ENCODE data around the gene PODN. TPM values are rescaled to one million over a fixed set of nuclear protein-coding genes. Genes with fewer than 3 reads are reported as not detected.

PODN gene
- total RNA-seq, 1 experiment from 2014 or later = not detected

DNA sequence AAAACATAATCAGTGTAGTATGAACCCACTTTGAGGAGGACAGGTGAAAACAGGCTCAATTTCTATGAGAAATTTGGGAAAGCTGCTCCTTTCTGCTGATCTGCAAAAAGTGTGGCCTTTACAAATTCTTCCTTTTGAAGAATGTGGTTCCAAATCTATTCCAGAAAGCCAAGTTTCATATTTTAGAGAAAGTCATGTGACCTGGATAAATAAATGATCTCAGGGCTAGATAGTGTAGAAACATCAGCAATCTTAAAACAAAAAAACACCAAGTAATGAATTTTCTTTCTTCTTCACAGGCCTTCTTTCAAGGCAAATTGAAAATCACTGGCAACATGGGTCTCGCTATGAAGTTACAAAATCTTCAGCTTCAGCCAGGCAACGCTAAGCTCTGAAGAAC, 11.7 kb upstream of the PODN start:
- no peak for DNase-seq (ENCODE audit: low read depth)

DNA sequence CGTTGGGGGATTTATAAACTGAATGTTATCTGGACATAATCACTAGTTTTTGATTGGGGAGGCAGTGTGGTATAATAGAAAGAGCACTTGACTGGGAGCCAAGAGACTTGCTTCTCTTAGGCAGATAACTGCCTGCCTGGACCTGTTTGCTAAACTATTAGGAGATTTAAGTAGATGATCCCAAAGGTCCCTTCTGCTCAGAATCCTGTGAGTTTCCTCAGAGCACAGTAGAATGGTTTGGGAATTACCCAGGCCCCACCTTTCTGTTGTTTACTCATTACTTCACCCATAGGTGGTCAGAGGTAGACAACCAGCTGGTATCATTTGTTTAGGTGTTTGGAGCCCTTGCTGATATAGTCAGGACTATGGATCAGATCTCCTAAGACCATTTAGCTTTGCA, 10.3 kb upstream of the PODN start:
- no peak for DNase-seq (ENCODE audit: low read depth)

DNA sequence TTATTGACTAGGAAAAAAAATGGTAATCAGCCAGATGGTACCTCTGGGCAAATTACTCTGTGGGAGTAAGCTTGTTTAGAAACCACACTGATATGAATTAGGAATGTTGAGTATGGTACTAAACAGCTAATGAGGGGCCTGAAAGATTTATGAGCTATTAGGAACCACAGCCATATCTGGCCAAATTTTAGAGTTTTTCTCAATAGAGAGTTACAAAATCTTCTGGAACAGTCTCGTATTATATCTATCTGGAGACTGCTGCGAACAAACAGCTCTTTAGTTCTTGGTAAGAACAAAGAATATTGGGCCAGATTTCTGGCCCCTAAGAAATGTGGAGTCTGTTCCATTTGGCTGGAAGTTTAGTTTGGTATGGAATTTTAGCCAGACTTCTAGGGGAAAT, 4.9 kb upstream of the PODN start:
- no peak for DNase-seq (ENCODE audit: low read depth)

DNA sequence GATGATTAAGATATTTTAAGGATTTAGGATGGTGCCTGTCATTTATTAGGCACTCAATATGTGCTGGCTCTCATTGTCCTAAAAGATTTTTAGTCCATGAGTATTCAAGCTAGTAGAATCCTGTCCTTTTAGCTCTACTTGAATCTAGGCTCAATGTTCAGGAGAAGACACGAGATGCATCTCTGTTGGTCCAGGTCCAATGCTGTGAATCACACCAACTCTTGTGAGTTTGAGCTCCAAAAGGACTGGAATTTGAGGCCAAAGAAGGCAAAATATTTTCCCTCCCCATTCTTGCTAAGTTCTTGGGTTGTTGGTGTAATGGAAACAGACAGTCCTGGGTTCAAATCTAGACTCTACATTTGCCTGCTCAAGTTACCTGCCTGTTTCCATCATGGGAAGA, 1.4 kb upstream of the PODN start:
- DNase-seq (ENCODE audit: low read depth) = no peak

DNA sequence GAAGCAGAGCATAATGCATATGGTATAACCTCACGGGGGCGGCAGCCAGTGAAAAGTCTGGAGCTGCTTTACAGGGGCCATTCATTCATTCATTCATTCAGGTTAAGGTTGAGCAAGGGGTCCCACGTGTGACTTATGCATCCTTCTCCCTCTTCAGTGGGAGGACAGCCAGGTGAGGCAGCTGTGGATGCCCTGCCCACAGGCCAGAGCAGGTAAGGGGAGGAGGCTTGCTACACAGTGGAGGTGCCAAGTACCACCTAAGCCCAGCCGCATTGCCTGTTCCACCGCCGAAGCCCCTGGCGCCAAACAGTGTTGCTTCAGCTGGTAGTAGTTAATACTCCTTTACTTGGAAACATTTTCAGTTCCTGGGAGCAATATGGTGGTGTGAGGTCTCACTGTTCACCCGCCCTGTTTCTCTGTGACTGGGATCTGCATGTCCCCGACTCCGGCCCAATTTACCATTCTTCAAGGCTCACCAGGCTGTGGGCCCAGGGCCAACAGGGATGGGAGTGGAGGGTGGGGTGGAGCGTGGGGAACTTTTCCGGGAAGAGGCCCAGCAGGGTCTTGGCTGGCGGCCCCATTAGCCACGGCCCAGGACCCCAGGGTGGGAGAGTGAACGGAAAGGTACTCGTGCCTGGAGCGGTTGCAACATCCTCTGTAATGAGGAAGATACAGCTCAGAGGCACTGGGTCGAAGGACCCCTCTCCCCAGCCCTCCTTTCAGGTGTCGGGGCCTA, 722 bp upstream of the PODN start:
- DNase-seq (ENCODE audit: low read depth) = no peak

DNA sequence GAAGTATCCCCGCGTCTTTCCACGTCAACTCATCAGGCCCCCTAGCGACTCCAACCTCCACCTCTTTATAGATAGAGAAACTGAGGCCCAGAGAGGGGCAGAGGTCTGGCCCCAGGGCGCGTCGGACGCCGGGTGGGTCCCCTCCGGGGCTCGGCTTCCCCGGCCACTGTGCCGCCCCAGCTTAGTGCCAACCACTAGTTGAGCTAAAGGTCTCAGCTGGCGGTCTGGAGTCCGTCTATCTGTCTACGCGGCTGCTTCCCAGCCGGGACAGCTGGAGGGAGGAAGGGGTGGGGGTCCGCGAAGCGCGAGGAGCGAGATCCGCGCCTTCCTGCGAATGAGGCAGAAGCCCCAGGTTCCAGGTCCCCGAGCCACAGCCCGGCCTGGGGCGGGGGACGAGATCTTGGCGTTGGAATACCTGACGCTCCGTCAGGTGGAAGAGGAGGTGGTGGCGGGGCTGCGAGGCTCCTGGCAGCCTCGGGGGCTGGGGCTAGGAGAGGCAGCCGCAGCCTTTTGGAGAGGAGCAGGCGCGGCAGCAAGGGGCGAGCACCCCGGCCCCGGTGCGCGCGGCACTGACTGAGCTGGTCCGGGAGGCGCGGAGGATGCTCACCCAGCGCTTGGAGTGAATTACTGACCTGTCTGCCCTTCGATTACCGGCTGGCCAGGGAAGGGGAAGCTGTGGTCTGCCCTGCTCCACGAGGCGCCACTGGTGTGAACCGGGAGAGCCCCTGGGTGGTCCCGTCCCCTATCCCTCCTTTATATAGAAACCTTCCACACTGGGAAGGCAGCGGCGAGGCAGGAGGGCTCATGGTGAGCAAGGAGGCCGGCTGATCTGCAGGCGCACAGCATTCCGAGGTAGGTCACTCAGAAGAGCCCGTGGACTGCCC, 937 bp downstream of the PODN start:
- DNase-seq (ENCODE audit: low read depth) = no peak

DNA sequence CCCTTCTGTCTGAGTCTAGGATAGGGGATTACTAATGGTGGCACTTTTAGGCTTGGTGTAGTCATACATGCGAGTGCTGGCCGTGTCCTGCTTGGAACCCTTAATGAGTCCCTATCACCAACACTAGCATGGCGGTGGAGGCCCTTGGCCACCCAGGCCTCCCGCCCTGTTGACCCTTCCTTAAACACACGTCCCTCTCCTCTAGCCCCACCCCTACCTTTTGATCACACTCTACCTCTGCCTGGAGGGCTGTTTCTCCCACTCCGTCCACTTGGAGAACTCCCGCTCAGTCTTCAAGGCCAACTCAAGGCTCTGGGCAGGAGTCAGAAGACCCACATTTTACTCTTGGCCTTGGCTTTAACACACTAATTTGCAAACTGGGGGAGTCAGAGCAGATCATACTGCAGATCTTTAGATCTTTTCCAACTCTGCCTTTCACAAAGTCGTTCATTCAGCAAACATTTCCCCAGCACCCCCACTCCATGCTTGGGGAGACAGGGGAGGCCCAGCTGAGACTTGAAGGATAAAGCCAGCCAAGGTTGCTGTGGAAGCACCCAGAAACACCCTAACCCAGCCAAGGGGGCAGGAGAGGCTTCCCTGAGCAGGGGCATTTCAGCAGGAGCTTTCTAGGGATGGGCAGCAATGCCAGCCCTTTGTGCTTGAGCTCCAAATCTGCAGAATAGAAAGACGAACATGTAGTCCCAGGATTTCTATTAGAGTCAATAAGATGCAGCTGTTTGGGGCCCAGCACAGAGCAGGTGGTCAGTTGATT, 1.9 kb downstream of the PODN start:
- no peak for DNase-seq (ENCODE audit: low read depth)

DNA sequence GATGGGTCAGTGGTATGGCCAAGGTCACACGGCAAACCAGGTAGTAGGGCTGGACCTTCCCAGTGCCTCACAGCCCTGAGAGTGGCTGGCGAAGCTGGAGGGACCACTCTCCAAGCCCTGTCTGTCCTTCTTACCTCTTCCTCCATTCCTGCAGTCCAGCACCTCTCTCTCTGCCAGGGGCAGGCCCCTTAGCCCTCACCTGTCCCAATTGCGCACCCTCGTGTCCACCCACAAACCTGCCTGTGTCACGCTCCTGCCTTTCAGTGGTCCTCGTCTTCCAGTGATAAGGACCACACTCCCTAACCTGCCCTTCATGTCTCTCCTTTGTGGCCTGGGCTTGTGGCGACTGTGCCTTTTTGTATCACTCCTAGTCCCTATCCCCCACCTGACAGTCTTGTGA, 3.4 kb downstream of the PODN start:
- no peak for DNase-seq (ENCODE audit: low read depth)

DNA sequence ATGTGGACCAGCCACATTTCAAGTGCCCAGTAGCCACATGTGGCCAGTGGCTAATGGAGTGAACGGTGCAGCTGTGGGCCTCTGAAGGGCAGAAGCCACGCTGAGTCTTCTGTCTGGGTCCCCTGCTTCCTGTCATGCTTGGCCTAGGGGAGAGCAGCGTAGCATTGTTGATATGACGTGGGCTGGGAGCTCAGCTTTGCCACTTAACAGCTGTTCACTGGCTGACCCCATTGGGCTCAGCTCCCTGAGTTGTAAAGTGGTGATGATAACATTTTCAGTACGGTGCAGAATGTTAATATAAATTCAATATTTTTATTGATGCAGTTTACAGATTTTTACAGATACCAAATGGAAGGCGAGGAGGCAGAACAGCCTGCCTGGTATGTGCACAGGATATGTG, 4.5 kb downstream of the PODN start:
- no peak for DNase-seq (ENCODE audit: low read depth)

DNA sequence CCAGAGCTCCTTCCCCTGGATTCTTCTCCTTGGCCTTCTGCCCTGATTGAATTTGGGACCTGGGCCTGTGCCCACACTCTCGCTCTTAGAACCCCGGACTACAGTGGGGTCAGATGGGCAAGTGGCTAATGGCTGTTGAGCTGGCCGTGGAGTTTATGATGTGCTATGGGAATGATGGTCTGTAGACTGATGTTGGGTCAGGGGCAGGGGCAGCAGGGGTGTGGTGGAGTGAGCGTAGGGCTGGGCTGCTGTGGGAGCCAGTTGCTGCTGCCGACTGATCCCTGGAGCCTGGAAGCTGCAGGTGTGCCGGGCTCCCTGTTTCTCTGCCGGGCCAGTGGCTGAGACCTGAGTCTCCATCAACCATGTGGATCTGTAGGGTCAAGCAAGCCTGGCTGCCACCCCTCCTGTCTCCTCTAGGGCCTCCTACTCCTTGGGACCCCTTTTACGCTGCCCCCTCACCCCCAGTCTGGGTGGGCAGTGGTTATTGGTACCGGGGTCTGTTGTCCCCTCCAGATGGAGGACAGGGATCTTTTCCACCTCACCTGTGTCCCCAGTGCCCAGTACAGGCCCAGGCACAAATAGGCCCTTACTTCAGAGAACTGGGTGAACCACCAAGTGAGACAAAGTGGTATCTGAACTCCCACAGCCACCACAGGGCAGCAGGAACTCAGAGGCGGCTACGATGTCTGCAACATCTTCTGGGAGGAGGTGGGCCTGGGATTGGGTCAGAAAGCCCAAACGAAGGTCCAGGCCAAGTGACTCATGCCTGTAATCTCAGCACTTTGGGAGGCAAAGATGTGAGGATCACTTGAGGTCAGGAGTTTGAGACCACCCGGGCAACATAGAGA, 5.1 kb downstream of the PODN start:
- no peak for DNase-seq (ENCODE audit: low read depth)

DNA sequence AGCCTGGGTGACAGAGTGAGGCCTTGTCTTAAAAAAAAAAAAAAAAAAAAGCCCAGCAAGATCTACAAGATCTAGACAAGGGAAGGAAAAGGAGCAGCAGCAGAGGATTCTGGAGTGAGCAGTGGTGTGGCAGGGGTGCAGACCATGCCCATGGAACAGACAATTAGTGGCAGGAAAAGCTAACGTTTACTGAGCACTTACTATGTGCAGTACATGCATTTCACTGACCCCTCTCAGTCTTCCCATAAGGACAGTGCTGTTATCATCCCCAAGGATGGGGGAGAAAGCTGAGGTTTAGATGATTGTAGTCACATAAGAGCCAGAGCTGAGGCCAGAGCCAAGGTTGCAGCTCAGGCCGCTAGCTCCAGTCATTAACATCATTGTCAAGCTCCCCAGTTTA, 5.9 kb downstream of the PODN start:
- no peak for DNase-seq (ENCODE audit: low read depth)

DNA sequence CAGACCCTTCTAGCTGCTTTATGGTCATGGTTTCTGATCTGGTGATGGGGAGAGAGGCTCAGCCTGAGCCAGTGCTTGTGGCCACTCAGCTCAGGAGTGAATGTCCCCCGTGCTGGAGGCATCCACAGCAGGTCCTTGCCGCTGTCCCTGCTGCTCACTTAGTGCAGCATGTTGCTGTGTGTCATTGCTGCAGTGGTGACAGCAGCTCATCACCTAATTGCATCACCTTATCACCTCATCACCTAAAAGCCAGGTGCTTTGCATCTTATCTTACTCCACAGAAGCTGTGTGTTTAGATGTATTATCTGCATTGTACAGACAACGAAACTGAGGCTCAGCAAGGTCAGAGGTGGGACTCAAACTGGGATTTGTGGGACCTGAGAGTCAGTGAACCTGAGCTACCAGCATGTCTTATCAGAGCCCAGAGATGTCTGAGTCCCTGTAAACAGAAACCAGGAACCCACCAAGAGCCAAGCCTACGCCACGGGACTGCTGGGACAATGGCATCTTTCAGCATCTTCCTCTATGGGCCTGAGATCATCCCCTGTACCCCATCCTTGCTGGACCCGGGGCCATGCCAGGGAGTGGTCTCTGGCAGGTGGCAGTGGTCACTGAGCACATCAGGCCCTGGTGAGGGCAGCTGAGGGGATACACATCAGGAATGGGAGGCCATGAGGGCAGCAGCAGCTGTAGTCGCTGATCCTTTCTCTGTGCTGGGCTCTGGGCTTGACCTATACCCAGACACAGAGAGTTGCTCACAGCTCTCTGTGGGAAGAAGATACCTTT, 6.5 kb downstream of the PODN start:
- no peak for DNase-seq (ENCODE audit: low read depth)

DNA sequence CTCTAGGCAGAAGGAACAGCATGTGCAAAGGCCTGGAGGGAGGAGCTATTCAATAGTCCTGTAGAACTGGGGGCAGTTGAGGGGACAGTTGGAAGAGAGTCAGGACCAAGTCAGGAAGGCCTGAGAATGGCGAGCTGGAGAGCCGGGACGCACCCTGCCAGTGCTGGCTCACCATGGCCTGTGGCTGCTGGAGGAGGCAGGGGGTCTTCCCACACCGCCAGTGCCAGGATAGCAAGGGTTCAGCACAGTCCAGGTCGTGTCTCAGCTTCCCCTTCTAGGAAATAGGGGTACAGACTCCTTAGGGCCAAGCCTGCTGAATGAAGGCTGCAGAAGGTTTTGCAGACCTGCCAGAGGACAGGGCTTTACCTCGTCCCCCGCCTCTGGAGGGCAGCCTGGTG, 7.3 kb downstream of the PODN start:
- no peak for DNase-seq (ENCODE audit: low read depth)

DNA sequence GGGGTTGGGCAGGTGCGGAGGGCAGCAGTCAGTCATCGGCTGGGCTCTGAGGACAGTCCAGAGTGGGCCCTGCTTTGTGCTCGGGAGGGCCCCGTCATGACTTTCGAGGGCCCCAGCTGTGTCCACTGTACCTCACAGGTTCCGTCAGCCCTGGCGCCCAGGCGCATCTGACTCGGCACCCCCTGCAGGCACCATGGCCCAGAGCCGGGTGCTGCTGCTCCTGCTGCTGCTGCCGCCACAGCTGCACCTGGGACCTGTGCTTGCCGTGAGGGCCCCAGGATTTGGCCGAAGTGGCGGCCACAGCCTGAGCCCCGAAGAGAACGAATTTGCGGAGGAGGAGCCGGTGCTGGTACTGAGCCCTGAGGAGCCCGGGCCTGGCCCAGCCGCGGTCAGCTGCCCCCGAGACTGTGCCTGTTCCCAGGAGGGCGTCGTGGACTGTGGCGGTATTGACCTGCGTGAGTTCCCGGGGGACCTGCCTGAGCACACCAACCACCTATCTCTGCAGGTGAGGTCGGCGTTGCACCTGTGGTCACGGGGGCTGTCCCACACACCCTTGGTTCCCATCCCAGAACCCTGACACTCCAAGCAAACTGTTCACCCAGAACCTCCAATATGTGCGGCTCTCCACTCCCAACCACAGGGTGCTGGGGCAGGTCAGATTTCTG, 7.8 kb downstream of the PODN start:
- DNase-seq (ENCODE audit: low read depth) = no peak

DNA sequence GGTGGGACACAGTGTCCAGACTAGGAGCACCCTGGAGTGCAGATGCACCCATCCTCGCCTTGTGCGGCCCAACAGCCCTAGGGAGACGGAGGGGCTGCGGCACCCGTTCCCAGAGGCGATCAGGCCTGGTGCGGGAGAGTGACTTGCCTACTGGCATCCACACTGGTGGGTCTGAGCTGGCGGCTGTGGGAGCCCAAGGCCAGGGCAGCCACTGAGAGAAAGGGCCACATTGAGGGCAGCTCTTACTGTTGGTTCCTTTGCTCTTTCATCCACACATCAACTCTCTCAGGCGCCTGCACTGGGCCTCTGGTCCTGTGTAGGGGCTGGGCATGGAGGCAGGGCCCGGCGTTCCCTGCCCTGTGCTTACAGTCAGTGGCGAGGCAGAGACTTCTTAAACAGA, 8.6 kb downstream of the PODN start:
- no peak for DNase-seq (ENCODE audit: low read depth)

DNA sequence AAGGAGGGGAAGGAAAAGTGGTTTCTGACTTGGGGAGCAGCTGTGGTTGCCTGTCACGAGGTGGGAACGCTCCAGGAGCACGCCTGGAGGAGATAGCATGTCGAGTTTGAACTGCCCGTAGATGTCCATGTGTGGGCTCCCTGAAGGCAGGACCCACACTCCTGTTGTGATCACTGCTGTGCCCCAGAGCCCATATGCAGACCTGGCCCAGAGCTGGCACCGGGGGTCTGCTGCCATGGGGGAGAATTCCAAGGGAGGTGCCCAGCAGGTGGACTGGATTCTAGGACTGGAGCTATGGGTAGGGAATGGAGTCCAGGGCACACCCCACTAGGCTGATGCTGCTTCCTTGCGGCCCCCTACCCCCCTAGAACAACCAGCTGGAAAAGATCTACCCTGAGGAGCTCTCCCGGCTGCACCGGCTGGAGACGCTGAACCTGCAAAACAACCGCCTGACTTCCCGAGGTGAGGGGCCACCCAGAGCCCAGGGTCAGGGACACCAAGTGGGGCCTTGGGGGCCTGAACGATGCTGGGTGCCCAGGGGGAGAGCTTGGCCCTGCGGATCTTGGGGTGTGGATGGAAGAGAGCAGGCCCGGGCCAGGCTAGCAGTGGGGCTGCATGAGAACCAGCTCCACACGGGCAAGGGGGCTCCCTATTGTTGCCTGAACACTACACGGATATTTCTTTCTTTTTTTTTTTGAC, 9.3 kb downstream of the PODN start:
- DNase-seq (ENCODE audit: low read depth) = no peak

DNA sequence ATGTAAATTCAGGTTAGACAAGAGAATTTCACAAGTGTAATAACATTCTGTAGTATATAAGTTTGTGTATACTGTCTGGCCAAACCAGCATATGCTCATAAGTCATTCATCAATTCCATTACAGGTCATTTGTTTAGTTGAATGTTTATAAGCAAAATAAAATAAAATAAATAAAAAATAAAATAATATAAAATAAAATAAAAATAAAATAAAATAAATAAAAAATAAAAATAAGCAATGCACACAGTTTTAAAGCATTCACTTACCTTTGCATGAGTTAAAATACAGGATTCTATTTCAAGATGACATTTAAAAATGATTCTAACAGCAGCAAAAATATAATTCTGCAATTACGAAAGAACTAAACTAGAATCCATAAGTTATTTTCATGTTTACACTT, 9.9 kb downstream of the PODN start:
- DNase-seq (ENCODE audit: low read depth) = no peak

DNA sequence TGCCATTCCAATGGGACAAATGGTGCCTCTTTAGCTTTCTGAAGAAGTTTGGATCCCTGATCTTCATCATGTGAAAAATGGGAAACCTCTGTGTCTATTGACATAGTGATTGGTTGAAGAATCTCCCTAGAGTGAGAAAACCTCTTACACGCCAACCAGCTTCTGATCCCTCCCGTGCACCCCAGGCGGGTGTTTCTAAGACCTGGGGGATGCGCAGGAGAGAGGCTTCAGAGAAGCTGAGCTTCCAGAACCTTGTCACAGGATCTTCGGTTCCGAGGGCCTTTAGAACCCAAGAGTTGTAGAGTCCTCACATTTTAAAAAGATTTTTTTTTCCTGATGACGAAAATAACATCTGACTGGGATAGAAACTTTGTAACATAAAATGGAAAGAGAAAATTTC, 11.3 kb downstream of the PODN start:
- DNase-seq (ENCODE audit: low read depth) = no peak

DNA sequence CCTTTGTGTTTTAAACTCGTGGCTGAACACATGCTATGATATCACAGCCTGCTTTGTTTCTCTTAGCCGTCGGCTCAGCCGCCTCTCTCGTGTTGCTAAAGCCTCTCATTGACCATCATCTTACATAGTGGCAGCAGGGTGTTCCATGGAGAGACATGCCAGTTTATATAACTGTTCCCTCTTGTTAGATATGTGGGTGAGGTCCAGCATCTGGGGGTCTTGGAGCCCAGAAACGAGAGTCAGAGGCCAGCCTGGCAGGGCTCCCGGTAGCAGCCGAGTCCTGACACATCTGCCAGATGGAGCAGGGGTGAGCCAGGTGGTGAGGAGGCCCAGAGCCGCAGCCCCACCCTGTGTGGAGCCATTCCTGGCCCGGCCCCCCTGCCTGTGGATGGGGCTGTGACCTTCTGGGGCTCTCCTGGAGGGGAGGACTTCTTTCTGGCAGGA, 11.9 kb downstream of the PODN start:
- DNase-seq (ENCODE audit: low read depth) = no peak
